SU-DHL-6 (cell line): ENCODE results near the gene FAM184B.

Experiments used
- EZH2phosphoT487 ChIP-seq: fragments of 200-600 bp; sonication (generic), shearing (Covaris generic); conservative IDR thresholded peaks from 2 replicates; pipeline ENCODE4 v1.6.1; 2018; ENCODE audit warnings: mild to moderate bottlenecking, antibody characterized with exemption, low read length, moderate library complexity, mixed read lengths
- TF ChIP-seq, protein P1 (sequence below): fragments of 200-600 bp; sonication (generic); IDR thresholded peaks from one replicate; pipeline ENCODE4 v1.5.1; 2017; ENCODE audit warnings: antibody characterized with exemption, mild to moderate bottlenecking, low read length, moderate library complexity; ENCODE audit not compliant: insufficient read depth, poor library complexity, severe bottlenecking

DNA sequence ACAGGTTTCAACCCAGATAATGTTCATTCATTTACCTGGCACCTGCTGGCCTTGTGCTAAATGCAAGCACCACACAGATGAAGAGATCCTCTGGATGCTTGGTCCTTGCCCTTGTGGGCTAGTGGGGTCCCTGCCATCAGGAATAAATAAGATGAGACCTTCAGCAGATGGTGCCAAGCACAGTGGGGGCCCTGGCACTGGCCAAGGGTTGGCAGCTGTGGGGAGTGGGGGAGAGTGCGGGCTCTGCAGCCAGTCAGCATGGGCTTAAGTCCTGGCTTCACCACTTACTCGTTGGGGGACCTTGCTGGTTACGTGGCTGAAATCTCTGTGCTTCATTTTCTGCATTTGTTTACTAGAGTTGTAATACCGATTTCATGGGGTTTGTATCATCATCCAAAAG, 197.5 kb downstream of the FAM184B start:
- TF ChIP-seq, protein P1, sequence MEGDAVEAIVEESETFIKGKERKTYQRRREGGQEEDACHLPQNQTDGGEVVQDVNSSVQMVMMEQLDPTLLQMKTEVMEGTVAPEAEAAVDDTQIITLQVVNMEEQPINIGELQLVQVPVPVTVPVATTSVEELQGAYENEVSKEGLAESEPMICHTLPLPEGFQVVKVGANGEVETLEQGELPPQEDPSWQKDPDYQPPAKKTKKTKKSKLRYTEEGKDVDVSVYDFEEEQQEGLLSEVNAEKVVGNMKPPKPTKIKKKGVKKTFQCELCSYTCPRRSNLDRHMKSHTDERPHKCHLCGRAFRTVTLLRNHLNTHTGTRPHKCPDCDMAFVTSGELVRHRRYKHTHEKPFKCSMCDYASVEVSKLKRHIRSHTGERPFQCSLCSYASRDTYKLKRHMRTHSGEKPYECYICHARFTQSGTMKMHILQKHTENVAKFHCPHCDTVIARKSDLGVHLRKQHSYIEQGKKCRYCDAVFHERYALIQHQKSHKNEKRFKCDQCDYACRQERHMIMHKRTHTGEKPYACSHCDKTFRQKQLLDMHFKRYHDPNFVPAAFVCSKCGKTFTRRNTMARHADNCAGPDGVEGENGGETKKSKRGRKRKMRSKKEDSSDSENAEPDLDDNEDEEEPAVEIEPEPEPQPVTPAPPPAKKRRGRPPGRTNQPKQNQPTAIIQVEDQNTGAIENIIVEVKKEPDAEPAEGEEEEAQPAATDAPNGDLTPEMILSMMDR, result no peak
- no peak for TF ChIP-seq EZH2phosphoT487
